Measurements from ENCODE around the gene LRRC10B.

The LRRC10B gene

GRCh38 chr11:61524446-61524845 lies 15.9 kb downstream of the LRRC10B start:
- in situ Hi-C loops (cut with HindIII; ENCODE audit: low sequenced_read_pairs) = loop anchor here (5.0 kb wide), 1 partner anchor 73 kb away; no protein-coding TSS in a partner anchor
- no peak overlapping the region for H3K4me3 ChIP-seq (ENCODE audit: low read depth, low read length)
- no peak for TF ChIP-seq CTCF (IDR thresholded peaks at IDR 0.05; ENCODE audit: low read depth, low read length, missing control alignments)
- DNase-seq (ENCODE audit: low read depth) = no peak

- H3K4me3 ChIP-seq (ENCODE audit: low read depth, low read length) = no peak overlapping the region
- no peak for DNase-seq (ENCODE audit: low read depth)
- no peak for TF ChIP-seq CTCF (IDR thresholded peaks at IDR 0.05; ENCODE audit: low read depth, low read length, missing control alignments)
- in situ Hi-C loops (cut with HindIII; ENCODE audit: low sequenced_read_pairs) = loop anchor here (5.0 kb wide), 1 partner anchor 72 kb away; no protein-coding TSS in a partner anchor
These were observed 16.5 kb downstream of the LRRC10B start for GRCh38 chr11:61524963-61525587.

GRCh38 chr11:61526229-61526628 lies 17.7 kb downstream of the LRRC10B start:
- no peak for DNase-seq (ENCODE audit: low read depth)
- in situ Hi-C loops (cut with HindIII; ENCODE audit: low sequenced_read_pairs) = no loop called here
- H3K4me3 ChIP-seq (ENCODE audit: low read depth, low read length) = no peak overlapping the region
- TF ChIP-seq CTCF (IDR thresholded peaks at IDR 0.05; ENCODE audit: low read depth, low read length, missing control alignments) = no peak

GRCh38 chr11:61526956-61527731 lies 18.6 kb downstream of the LRRC10B start:
- in situ Hi-C loops (cut with HindIII; ENCODE audit: low sequenced_read_pairs) = no loop called here
- DNase-seq (ENCODE audit: low read depth) = no peak
- no peak overlapping the region for H3K4me3 ChIP-seq (ENCODE audit: low read depth, low read length)
- no peak for TF ChIP-seq CTCF (IDR thresholded peaks at IDR 0.05; ENCODE audit: low read depth, low read length, missing control alignments)

- TF ChIP-seq CTCF (IDR thresholded peaks at IDR 0.05; ENCODE audit: low read depth, low read length, missing control alignments) = no peak
- DNase-seq (ENCODE audit: low read depth) = no peak
- H3K4me3 ChIP-seq (ENCODE audit: low read depth, low read length) = no peak overlapping the region
- in situ Hi-C loops (cut with HindIII; ENCODE audit: low sequenced_read_pairs) = no loop called here
These were observed 19.6 kb downstream of the LRRC10B start for GRCh38 chr11:61528114-61528513.

- no peak overlapping the region for H3K4me3 ChIP-seq (ENCODE audit: low read depth, low read length)
- no peak for DNase-seq (ENCODE audit: low read depth)
- TF ChIP-seq CTCF (IDR thresholded peaks at IDR 0.05; ENCODE audit: low read depth, low read length, missing control alignments) = no peak
- in situ Hi-C loops (cut with HindIII; ENCODE audit: low sequenced_read_pairs) = no loop called here
These were observed 21.1 kb downstream of the LRRC10B start for GRCh38 chr11:61529537-61530225.

Measured in astrocyte of the cerebellum (primary cell).